Left ventricle myocardium superior (tissue), 1 donor: Measurements from ENCODE around the gene TRMT44. TPM values are rescaled to one million over a fixed set of nuclear protein-coding genes. Genes with fewer than 3 reads are reported as not detected.
"Not testable (repeated sequence)": the region's sequence is repeated elsewhere in the genome, so short reads cannot be mapped to it uniquely, and the experiment has no call there.

Experiments used
- ATAC-seq: fragments of 200-7000 bp; cut with Tn5 transposase; one replicate; pipeline ENCODE4 v1.9.1; 2020; ENCODE audit warnings: mild to moderate bottlenecking, moderate library complexity
- DNase-seq: peaks from one replicate; pipeline ENCODE4 v3.0.0-alpha.2; 2020
- intact Hi-C: fragments of 100-400 bp; cut with micrococcal nuclease; formaldehyde crosslinking; loops from one replicate; pipeline ENCODE4 v1.11.0; 2022
- total RNA-seq: library from RNA; stranded (reverse); fragmentation: NEBNext Ultra II Directional; extraction: Animal tissue kit (Norgen Biotek cat#: 25700); gene quantifications from one replicate; pipeline ENCODE4 v1.2.1, GENCODE V29; 2021
- donor health status: DM: no; HTN: yes; CAD: no; lungs with severe emphysema.

TRMT44 gene
- total RNA-seq, 1 donor from 2014 or later, result 8.4 TPM

GRCh38 chr4:8477095-8477635 lies 36.6 kb downstream of the TRMT44 start:
- ATAC-seq (no peak), DNase-seq (no peak)
- intact Hi-C loops, result no loop called here

DNA sequence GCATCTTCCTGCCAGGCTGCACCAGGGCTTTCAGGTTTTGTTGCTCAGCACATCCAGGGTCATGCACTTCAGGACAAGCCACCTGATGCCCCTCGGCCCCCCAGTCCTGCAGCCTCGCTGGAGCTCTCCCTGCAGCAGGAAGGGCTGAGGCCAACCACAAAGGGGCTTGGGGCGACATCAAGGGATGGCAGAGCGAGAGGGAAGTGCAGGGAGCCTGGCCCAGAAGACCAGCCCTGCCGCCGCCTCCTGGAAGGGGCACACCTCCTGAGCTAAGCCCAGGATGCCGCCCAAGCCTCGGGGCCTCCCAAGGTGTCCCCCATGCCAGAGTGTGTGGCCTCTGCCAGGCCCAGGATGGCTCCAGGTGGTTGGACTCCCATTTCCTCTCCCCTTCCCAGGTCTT lies 37.1 kb downstream of the TRMT44 start:
- intact Hi-C loops, result no loop called here
- ATAC-seq (no peak), DNase-seq (no peak)

GRCh38 chr4:8478371-8478770 lies 37.8 kb downstream of the TRMT44 start:
- DNase-seq (no peak), ATAC-seq (no peak)
- intact Hi-C loops, result no loop called here

- intact Hi-C loops, result no loop called here
- ATAC-seq, result no peak
- DNase-seq, result no peak
Observed at GRCh38 chr4:8478801-8479744, 38.5 kb downstream of the TRMT44 start.

GRCh38 chr4:8480221-8480620 lies 39.6 kb downstream of the TRMT44 start:
- intact Hi-C loops, result no loop called here
- ATAC-seq (no peak), DNase-seq (no peak)

DNA sequence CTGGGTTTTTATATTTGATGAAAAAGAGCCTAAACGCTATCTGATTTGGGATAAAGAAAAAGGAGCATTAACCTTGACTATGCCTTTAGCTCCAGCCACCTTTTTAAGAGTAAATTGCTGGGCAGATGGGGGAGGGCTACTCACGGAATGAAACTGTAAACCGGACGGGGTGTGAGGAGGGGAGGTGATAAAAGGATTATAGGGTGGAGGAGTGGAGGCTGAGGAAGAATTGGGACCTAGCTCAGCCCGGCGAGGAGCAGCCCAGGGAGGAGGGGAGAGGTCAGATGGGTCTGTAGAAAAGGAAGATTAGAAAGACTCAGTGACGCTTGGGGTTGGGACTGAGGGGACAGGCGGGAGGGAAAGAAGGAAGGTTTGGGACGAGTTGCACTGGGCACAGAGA lies 46.1 kb downstream of the TRMT44 start:
- DNase-seq, ATAC-seq, intact Hi-C loops: not testable (repeated sequence)

- ATAC-seq (no peak), DNase-seq (no peak)
- intact Hi-C loops, result no loop called here
Observed at GRCh38 chr4:8488791-8489369, 48.3 kb downstream of the TRMT44 start.

GRCh38 chr4:8491478-8491877 lies 50.9 kb downstream of the TRMT44 start:
- DNase-seq, intact Hi-C loops, ATAC-seq: not testable (repeated sequence)

- intact Hi-C loops, result no loop called here
- no peak for ATAC-seq
- DNase-seq, result no peak
Observed at GRCh38 chr4:8492174-8492573, 51.6 kb downstream of the TRMT44 start.

DNA sequence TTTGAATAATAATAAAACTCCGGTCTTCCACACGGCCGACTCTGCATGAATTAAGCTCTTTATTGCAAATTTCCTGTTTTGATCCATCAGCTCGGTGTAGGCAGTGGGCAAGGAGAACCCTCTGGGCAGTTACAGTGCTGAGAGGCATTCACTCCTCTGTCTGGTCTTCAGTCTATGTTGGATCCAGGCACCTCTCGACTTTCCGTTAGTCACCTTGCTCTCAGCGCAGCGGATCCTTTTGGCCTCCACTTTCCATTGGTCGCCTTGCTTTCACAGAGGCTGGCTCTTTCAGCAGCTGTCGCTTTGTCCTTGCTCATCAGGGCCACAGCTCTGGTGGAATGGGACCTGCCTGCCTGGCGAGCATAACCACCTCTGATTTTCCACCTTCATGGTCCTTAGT lies 52.9 kb downstream of the TRMT44 start:
- no peak for ATAC-seq
- intact Hi-C loops, result no loop called here
- no peak for DNase-seq

- intact Hi-C loops, result no loop called here
- DNase-seq, result no peak
- ATAC-seq, result no peak
Observed at GRCh38 chr4:8494218-8494617, 53.6 kb downstream of the TRMT44 start.

DNA sequence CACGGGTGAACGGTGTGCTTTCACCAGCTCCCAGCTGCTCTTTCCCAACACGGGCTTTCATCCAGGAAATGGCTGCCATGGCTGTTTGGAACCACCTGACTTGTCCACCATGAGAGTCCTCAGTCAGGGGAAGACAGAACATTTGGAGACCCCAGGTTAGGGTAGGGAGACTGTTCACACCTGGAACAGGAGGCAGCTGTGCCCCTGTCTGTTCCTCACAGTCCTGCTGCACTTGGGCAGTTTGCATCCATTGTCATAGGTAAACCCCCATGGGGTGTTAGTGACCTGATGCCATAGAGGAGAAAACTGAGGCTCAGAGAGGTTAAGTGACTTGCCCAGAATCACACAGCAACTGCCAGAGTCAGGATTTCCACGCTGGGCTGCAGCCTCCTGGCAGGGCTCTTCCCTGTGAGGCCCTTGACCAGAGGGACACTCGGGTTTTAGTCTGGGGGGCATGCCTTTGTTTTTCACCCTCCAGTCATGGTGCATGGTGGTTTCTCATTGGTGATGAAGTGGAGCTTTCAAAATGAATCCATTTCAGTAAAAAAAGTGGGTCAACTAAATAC lies 54.5 kb downstream of the TRMT44 start:
- intact Hi-C loops, result no loop called here
- no peak for ATAC-seq

GRCh38 chr4:8495803-8496202 lies 55.2 kb downstream of the TRMT44 start:
- no peak for ATAC-seq
- intact Hi-C loops, result no loop called here

More for the DNA sequence above, 54.5 kb downstream of the TRMT44 start:
- no peak for DNase-seq

DNA sequence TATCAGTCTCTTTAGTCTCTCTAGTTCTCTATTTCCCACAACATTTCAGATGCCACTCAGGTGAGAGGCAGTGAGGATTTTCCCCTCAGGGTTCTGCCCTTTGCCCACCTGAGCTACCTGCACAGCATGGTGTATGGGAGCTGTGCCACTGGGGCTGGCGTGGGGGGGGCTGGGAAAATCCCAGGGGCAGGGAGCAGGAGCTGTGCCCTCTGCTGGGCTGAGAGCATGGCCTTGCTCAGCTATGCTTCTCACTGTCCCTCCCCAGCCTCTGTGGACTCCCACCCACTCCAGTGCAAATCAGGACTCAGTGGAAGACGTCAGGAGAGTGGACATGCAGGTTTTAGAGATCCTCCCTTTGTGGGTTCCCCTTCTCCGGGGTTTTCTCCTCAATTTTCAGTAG lies 57.2 kb downstream of the TRMT44 start:
- intact Hi-C loops, result no loop called here
- no peak for ATAC-seq
- DNase-seq, result no peak

More at GRCh38 chr4:8495803-8496202, 55.2 kb downstream of the TRMT44 start:
- DNase-seq, result no peak

DNA sequence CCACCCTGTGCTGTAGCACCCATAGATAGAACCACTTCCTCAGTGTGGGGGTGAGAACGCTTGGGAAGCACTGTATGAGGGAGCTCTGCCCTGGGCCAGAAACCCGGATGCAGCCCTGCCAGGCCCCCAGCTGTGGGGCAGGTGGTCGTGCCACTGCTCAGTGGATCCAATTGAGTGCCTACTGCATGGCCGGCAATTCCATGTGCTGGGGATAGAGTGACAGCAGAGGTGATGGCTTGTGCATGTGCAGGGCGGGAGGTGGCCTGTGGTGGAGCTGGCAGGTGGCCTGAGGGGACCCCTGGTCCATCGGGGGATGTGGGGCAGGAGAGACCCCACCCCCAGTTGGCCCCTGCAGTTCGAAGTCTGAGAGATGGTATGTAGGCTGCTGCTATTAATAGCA lies 60.4 kb downstream of the TRMT44 start:
- DNase-seq, result no peak
- intact Hi-C loops, result no loop called here
- ATAC-seq, result no peak

DNA sequence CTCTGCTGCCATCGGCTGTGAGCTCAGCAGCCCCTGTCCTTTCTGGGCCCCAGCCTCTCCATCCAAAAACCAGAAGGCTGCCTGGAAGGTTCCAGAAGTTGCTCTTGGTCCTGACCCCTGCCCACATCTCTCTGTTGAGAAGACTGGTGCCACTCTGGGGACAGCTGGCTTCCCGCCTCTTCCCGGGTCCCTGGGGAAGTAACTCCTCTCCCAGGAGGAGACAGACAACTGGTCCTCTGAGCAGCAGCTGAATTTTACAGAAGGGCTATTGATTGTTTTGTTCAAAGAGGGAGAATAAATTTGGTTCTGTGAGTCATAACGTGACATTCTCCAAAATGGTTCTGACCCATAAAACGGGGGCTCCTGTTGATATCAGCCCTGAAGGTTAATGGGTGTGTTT lies 61.2 kb downstream of the TRMT44 start:
- ATAC-seq, result no peak
- DNase-seq, result no peak
- intact Hi-C loops, result no loop called here

- no peak for DNase-seq
- ATAC-seq, result no peak
- intact Hi-C loops, result no loop called here
Observed at GRCh38 chr4:8502371-8502770, 61.8 kb downstream of the TRMT44 start.

GRCh38 chr4:8502836-8503585 lies 62.4 kb downstream of the TRMT44 start:
- intact Hi-C loops, result no loop called here
- DNase-seq (no peak), ATAC-seq (peak; percentile 34)

DNA sequence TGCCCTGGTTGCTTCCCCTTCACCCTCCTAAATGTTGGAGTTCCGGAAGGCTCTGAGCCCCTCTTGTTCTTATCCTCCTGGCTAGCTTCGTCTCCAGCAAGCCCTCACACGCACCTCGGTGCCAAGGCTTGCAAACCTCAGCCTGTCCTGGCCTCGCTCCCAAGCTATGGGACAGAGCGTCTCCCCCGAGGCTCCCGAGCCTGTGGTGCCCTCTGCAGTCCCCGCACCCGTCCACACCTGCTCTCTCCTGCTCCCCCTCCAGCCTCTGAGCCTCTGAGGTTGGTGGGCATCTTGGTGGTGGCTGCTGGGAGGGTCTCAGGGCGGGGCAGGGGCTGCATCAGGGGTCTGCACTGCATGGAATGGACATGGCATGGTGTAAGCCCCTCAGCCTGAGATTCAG lies 63.2 kb downstream of the TRMT44 start:
- DNase-seq (no peak), ATAC-seq (no peak)
- intact Hi-C loops, result no loop called here
